ENCODE results near the gene SCAMP2.

SCAMP2 gene

DNA sequence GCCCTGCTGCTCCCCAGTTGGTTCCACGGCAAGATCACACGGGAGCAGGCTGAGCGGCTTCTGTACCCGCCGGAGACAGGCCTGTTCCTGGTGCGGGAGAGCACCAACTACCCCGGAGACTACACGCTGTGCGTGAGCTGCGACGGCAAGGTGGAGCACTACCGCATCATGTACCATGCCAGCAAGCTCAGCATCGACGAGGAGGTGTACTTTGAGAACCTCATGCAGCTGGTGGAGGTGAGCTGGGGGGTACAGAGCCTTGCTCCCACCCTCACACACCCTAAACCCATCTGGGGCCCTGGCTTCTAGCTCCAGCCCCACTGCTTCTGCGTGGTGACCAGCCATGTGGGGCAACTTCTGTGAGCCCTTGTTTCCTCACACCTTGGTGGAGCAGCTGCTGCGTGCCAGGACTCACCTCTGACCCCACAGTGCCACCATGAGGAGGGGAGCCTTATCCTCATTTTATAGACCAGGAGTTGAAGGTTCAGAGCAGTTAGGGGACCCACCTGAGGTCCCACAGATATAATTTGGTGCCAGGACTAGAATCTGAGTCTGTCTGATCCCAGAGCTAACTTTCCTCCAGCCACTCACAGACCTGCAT is 73.8 kb downstream of the SCAMP2 start:
- ATAC-seq, result no peak
- TF ChIP-seq RARB (CRISPR knock-in tag; IDR thresholded peaks at IDR 0.05) (no peak), GLIS3 (CRISPR knock-in tag; IDR thresholded peaks at IDR 0.05) (no peak), ZFP30 (CRISPR knock-in tag; IDR thresholded peaks at IDR 0.05) (no peak), TOX (CRISPR knock-in tag; IDR thresholded peaks at IDR 0.05; ENCODE audit: borderline replicate concordance) (no peak), ESRRG (CRISPR knock-in tag; IDR thresholded peaks at IDR 0.05) (no peak), OSR1 (CRISPR knock-in tag; IDR thresholded peaks at IDR 0.05) (no peak), ZC3H10 (CRISPR knock-in tag; IDR thresholded peaks at IDR 0.05) (no peak), ZNF8 (CRISPR knock-in tag; IDR thresholded peaks at IDR 0.05) (no peak), ZNF70 (CRISPR knock-in tag; IDR thresholded peaks at IDR 0.05) (no peak), ISL1 (CRISPR knock-in tag; IDR thresholded peaks at IDR 0.05) (no peak), BACH2 (CRISPR knock-in tag; IDR thresholded peaks at IDR 0.05; ENCODE audit: borderline replicate concordance) (no peak), CSDC2 (CRISPR knock-in tag; IDR thresholded peaks at IDR 0.05) (no peak), SNAI2 (CRISPR knock-in tag; IDR thresholded peaks at IDR 0.05) (no peak), ZNF565 (CRISPR knock-in tag; conservative IDR thresholded peaks at IDR 0.05; ENCODE audit: low read depth) (no peak)
- TF ChIP-seq, protein P1, sequence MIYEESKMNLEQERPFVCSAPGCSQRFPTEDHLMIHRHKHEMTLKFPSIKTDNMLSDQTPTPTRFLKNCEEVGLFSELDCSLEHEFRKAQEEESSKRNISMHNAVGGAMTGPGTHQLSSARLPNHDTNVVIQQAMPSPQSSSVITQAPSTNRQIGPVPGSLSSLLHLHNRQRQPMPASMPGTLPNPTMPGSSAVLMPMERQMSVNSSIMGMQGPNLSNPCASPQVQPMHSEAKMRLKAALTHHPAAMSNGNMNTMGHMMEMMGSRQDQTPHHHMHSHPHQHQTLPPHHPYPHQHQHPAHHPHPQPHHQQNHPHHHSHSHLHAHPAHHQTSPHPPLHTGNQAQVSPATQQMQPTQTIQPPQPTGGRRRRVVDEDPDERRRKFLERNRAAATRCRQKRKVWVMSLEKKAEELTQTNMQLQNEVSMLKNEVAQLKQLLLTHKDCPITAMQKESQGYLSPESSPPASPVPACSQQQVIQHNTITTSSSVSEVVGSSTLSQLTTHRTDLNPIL (CRISPR knock-in tag; IDR thresholded peaks at IDR 0.05; ENCODE audit: low read depth), result no peak
- TF ChIP-seq, protein P2, sequence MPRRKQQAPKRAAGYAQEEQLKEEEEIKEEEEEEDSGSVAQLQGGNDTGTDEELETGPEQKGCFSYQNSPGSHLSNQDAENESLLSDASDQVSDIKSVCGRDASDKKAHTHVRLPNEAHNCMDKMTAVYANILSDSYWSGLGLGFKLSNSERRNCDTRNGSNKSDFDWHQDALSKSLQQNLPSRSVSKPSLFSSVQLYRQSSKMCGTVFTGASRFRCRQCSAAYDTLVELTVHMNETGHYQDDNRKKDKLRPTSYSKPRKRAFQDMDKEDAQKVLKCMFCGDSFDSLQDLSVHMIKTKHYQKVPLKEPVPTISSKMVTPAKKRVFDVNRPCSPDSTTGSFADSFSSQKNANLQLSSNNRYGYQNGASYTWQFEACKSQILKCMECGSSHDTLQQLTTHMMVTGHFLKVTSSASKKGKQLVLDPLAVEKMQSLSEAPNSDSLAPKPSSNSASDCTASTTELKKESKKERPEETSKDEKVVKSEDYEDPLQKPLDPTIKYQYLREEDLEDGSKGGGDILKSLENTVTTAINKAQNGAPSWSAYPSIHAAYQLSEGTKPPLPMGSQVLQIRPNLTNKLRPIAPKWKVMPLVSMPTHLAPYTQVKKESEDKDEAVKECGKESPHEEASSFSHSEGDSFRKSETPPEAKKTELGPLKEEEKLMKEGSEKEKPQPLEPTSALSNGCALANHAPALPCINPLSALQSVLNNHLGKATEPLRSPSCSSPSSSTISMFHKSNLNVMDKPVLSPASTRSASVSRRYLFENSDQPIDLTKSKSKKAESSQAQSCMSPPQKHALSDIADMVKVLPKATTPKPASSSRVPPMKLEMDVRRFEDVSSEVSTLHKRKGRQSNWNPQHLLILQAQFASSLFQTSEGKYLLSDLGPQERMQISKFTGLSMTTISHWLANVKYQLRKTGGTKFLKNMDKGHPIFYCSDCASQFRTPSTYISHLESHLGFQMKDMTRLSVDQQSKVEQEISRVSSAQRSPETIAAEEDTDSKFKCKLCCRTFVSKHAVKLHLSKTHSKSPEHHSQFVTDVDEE (CRISPR knock-in tag; IDR thresholded peaks at IDR 0.05), result no peak
- TF ChIP-seq, protein P3, sequence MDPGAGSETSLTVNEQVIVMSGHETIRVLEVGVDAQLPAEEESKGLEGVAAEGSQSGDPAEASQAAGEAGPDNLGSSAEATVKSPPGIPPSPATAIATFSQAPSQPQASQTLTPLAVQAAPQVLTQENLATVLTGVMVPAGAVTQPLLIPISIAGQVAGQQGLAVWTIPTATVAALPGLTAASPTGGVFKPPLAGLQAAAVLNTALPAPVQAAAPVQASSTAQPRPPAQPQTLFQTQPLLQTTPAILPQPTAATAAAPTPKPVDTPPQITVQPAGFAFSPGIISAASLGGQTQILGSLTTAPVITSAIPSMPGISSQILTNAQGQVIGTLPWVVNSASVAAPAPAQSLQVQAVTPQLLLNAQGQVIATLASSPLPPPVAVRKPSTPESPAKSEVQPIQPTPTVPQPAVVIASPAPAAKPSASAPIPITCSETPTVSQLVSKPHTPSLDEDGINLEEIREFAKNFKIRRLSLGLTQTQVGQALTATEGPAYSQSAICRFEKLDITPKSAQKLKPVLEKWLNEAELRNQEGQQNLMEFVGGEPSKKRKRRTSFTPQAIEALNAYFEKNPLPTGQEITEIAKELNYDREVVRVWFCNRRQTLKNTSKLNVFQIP (CRISPR knock-in tag; IDR thresholded peaks at IDR 0.05; ENCODE audit: borderline replicate concordance, low read depth), result no peak
- TF ChIP-seq, protein P4, sequence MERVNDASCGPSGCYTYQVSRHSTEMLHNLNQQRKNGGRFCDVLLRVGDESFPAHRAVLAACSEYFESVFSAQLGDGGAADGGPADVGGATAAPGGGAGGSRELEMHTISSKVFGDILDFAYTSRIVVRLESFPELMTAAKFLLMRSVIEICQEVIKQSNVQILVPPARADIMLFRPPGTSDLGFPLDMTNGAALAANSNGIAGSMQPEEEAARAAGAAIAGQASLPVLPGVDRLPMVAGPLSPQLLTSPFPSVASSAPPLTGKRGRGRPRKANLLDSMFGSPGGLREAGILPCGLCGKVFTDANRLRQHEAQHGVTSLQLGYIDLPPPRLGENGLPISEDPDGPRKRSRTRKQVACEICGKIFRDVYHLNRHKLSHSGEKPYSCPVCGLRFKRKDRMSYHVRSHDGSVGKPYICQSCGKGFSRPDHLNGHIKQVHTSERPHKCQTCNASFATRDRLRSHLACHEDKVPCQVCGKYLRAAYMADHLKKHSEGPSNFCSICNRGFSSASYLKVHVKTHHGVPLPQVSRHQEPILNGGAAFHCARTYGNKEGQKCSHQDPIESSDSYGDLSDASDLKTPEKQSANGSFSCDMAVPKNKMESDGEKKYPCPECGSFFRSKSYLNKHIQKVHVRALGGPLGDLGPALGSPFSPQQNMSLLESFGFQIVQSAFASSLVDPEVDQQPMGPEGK (CRISPR knock-in tag; IDR thresholded peaks at IDR 0.05; ENCODE audit: borderline replicate concordance), result no peak

DNA sequence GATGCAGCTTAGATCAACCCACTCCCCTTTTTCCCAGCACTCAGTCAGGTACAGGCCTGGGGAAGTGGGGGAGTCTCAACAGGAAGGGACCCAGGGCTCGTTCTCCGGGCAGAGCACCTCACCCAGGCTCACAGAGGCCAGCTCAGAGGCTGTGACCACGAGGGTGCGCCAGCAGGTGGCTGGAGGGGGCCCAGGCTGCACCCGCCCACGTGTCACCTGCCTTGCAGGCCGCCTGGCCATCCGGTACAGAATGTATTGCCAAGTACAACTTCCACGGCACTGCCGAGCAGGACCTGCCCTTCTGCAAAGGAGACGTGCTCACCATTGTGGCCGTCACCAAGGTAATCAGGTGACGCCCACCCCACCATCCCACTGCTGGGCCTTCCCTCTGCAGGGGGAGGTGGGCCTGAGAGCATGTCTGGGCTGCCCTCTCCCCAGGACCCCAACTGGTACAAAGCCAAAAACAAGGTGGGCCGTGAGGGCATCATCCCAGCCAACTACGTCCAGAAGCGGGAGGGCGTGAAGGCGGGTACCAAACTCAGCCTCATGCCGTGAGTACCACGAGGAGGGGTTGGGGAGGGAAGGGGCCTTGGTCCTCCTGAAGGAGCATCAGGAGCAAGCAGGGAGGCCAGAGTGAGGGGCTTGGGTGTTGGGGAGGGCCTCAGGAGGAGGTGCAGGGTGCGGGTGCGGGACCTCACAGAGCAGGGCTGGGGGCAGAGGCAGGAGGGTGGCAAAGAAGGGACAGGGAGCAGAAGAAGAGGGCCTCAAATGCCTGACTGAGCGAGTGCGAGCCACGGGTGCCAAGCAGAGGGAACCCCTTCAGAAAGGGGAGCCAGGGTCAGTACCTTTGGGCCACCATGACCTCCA is 74.5 kb downstream of the SCAMP2 start:
- ATAC-seq, result no peak
- TF ChIP-seq ZFP3 (CRISPR knock-in tag; IDR thresholded peaks at IDR 0.05) (no peak), ARNTL (CRISPR knock-in tag; IDR thresholded peaks at IDR 0.05; ENCODE audit: borderline replicate concordance, low read depth) (no peak), ISL1 (CRISPR knock-in tag; IDR thresholded peaks at IDR 0.05) (no peak), ZNF8 (CRISPR knock-in tag; IDR thresholded peaks at IDR 0.05) (no peak), TOX (CRISPR knock-in tag; IDR thresholded peaks at IDR 0.05; ENCODE audit: borderline replicate concordance) (no peak), RARB (CRISPR knock-in tag; IDR thresholded peaks at IDR 0.05) (no peak), OSR1 (CRISPR knock-in tag; IDR thresholded peaks at IDR 0.05) (no peak)
- TF ChIP-seq, protein P2 (CRISPR knock-in tag; IDR thresholded peaks at IDR 0.05), result no peak
- TF ChIP-seq, protein P1 (CRISPR knock-in tag; IDR thresholded peaks at IDR 0.05; ENCODE audit: low read depth), result no peak

Measured in SK-N-SH treated with all-trans-retinoic acid at 6 μM for 48 hours (cell line).